ENCODE measurements around the gene KIAA1586. TPM values are rescaled to one million over a fixed set of nuclear protein-coding genes. Genes with fewer than 3 reads are reported as not detected.

KIAA1586 gene
- total and polyA plus RNA-seq, 9 of the 15 experiments (the other 6 are each of a cell fraction or from before 2014, with no cell fraction given) = 23.4 to 43.6 (median 29.5) TPM

DNA sequence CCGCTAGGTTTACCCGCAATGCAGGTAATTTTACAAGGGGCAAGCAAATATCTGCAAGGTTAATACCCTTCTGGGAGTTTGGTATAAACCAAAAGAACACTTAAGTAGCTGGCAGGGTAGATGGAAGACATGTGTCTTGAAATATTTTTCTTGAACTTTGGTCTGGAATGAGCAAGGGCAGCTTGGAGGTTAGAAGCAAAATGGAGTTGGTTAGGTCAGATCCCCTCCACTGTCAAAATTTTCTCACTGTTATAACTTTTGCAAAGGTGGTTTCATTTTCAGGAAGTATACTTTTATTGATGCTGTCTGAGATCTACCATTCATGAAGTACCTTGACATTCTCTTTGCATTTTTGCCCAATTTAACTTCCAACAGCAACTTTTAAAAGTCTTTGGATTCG, 13.3 kb upstream of the KIAA1586 start (continued):
- TF ChIP-seq, protein P1, sequence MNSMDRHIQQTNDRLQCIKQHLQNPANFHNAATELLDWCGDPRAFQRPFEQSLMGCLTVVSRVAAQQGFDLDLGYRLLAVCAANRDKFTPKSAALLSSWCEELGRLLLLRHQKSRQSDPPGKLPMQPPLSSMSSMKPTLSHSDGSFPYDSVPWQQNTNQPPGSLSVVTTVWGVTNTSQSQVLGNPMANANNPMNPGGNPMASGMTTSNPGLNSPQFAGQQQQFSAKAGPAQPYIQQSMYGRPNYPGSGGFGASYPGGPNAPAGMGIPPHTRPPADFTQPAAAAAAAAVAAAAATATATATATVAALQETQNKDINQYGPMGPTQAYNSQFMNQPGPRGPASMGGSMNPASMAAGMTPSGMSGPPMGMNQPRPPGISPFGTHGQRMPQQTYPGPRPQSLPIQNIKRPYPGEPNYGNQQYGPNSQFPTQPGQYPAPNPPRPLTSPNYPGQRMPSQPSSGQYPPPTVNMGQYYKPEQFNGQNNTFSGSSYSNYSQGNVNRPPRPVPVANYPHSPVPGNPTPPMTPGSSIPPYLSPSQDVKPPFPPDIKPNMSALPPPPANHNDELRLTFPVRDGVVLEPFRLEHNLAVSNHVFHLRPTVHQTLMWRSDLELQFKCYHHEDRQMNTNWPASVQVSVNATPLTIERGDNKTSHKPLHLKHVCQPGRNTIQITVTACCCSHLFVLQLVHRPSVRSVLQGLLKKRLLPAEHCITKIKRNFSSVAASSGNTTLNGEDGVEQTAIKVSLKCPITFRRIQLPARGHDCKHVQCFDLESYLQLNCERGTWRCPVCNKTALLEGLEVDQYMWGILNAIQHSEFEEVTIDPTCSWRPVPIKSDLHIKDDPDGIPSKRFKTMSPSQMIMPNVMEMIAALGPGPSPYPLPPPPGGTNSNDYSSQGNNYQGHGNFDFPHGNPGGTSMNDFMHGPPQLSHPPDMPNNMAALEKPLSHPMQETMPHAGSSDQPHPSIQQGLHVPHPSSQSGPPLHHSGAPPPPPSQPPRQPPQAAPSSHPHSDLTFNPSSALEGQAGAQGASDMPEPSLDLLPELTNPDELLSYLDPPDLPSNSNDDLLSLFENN (IDR thresholded peaks at IDR 0.05; ENCODE audit: low read depth in 2 of 2, low read length in 2 of 2) = no peak
- TF ChIP-seq, protein P2, sequence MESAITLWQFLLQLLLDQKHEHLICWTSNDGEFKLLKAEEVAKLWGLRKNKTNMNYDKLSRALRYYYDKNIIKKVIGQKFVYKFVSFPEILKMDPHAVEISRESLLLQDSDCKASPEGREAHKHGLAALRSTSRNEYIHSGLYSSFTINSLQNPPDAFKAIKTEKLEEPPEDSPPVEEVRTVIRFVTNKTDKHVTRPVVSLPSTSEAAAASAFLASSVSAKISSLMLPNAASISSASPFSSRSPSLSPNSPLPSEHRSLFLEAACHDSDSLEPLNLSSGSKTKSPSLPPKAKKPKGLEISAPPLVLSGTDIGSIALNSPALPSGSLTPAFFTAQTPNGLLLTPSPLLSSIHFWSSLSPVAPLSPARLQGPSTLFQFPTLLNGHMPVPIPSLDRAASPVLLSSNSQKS (CRISPR knock-in tag; IDR thresholded peaks at IDR 0.05) = no peak
- TF ChIP-seq, protein P3, sequence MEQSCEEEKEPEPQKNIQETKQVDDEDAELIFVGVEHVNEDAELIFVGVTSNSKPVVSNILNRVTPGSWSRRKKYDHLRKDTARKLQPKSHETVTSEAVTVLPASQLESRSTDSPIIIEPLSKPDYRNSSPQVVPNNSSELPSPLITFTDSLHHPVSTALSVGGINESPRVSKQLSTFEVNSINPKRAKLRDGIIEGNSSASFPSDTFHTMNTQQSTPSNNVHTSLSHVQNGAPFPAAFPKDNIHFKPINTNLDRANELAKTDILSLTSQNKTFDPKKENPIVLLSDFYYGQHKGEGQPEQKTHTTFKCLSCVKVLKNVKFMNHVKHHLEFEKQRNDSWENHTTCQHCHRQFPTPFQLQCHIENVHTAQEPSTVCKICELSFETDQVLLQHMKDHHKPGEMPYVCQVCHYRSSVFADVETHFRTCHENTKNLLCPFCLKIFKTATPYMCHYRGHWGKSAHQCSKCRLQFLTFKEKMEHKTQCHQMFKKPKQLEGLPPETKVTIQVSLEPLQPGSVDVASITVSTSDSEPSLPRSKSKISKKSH (CRISPR knock-in tag; IDR thresholded peaks at IDR 0.05) = no peak
- TF ChIP-seq ZNF696 (CRISPR knock-in tag; conservative IDR thresholded peaks at IDR 0.05) (no peak), ZNF551 (CRISPR knock-in tag; IDR thresholded peaks at IDR 0.05) (no peak), ZNF436 (CRISPR knock-in tag; IDR thresholded peaks at IDR 0.05) (no peak), ZNF717 (CRISPR knock-in tag; IDR thresholded peaks at IDR 0.05) (no peak), ZNF41 (CRISPR knock-in tag; conservative IDR thresholded peaks at IDR 0.05) (no peak), GABPB1 (CRISPR knock-in tag; IDR thresholded peaks at IDR 0.05) (no peak), CTBP1 (IDR thresholded peaks at IDR 0.05; ENCODE audit: borderline replicate concordance) (no peak)
